Neural cell (in vitro differentiated cells): ENCODE data around the gene MS4A8.

Experiments used
- CTCF ChIP-seq: fragments of 450-650 bp; IDR thresholded peaks from 2 replicates; pipeline ENCODE4 v1.5.1; 2014; ENCODE audit warnings: antibody characterized with exemption, mild to moderate bottlenecking, moderate library complexity; ENCODE audit not compliant: poor library complexity, severe bottlenecking
- EP300 ChIP-seq: fragments of 450-650 bp; conservative IDR thresholded peaks from 2 replicates; pipeline ENCODE4 v1.6.1; 2014; ENCODE audit warnings: antibody characterized with exemption, mild to moderate bottlenecking, moderate library complexity; ENCODE audit not compliant: poor library complexity, severe bottlenecking
- EZH2 ChIP-seq: fragments of 200-600, 300-800 bp; shearing (Covaris generic), sonication (generic); IDR thresholded peaks from 2 replicates; pipeline ENCODE4 v1.6.1; 2014; ENCODE audit warnings: antibody characterized with exemption, low read length, borderline replicate concordance, mild to moderate bottlenecking; ENCODE audit not compliant: insufficient read depth, poor library complexity, severe bottlenecking
- MXI1 ChIP-seq: fragments of 450-650 bp; conservative IDR thresholded peaks from 2 replicates; pipeline ENCODE4 v1.6.1; 2014; ENCODE audit warnings: antibody characterized with exemption, mild to moderate bottlenecking; ENCODE audit not compliant: poor library complexity, severe bottlenecking
- POLR2AphosphoS5 ChIP-seq: IDR thresholded peaks from 2 replicates; pipeline ENCODE4 v1.6.1; 2012
- RAD21 ChIP-seq: fragments of 450-650 bp; conservative IDR thresholded peaks from 2 replicates; pipeline ENCODE4 v1.6.1; 2014; ENCODE audit warnings: antibody characterized with exemption, mild to moderate bottlenecking, moderate library complexity
- SMC3 ChIP-seq: fragments of 450-650 bp; conservative IDR thresholded peaks from 2 replicates; pipeline ENCODE4 v1.6.1; 2014; ENCODE audit warnings: antibody characterized with exemption, mild to moderate bottlenecking, moderate library complexity; ENCODE audit not compliant: poor library complexity
- TAF1 ChIP-seq: IDR thresholded peaks from 2 replicates; pipeline ENCODE4 v1.6.1; 2012; ENCODE audit warnings: low read depth
- TF ChIP-seq, protein P1 (sequence below): IDR thresholded peaks from 2 replicates; pipeline ENCODE4 v1.6.1; 2012; ENCODE audit warnings: borderline replicate concordance

- TF ChIP-seq POLR2AphosphoS5: no peak
- no peak for TF ChIP-seq CTCF
- TF ChIP-seq MXI1: no peak
- no peak for TF ChIP-seq TAF1
- TF ChIP-seq, protein P1, sequence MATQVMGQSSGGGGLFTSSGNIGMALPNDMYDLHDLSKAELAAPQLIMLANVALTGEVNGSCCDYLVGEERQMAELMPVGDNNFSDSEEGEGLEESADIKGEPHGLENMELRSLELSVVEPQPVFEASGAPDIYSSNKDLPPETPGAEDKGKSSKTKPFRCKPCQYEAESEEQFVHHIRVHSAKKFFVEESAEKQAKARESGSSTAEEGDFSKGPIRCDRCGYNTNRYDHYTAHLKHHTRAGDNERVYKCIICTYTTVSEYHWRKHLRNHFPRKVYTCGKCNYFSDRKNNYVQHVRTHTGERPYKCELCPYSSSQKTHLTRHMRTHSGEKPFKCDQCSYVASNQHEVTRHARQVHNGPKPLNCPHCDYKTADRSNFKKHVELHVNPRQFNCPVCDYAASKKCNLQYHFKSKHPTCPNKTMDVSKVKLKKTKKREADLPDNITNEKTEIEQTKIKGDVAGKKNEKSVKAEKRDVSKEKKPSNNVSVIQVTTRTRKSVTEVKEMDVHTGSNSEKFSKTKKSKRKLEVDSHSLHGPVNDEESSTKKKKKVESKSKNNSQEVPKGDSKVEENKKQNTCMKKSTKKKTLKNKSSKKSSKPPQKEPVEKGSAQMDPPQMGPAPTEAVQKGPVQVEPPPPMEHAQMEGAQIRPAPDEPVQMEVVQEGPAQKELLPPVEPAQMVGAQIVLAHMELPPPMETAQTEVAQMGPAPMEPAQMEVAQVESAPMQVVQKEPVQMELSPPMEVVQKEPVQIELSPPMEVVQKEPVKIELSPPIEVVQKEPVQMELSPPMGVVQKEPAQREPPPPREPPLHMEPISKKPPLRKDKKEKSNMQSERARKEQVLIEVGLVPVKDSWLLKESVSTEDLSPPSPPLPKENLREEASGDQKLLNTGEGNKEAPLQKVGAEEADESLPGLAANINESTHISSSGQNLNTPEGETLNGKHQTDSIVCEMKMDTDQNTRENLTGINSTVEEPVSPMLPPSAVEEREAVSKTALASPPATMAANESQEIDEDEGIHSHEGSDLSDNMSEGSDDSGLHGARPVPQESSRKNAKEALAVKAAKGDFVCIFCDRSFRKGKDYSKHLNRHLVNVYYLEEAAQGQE: no peak
- no peak for TF ChIP-seq EP300
- TF ChIP-seq EZH2: no peak
- no peak for TF ChIP-seq SMC3
- no peak for TF ChIP-seq RAD21
These were observed 19.5 kb upstream of the MS4A8 start for GRCh38 chr11:60679879-60680278.
